ENCODE measurements around the gene TMEM169.

TMEM169 gene

GRCh38 chr2:216081012-216081411 is 707 bp upstream of the TMEM169 start:
- TF ChIP-seq, protein P1, sequence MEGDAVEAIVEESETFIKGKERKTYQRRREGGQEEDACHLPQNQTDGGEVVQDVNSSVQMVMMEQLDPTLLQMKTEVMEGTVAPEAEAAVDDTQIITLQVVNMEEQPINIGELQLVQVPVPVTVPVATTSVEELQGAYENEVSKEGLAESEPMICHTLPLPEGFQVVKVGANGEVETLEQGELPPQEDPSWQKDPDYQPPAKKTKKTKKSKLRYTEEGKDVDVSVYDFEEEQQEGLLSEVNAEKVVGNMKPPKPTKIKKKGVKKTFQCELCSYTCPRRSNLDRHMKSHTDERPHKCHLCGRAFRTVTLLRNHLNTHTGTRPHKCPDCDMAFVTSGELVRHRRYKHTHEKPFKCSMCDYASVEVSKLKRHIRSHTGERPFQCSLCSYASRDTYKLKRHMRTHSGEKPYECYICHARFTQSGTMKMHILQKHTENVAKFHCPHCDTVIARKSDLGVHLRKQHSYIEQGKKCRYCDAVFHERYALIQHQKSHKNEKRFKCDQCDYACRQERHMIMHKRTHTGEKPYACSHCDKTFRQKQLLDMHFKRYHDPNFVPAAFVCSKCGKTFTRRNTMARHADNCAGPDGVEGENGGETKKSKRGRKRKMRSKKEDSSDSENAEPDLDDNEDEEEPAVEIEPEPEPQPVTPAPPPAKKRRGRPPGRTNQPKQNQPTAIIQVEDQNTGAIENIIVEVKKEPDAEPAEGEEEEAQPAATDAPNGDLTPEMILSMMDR (conservative IDR thresholded peaks at IDR 0.05): no peak
- TF ChIP-seq ZFX (IDR thresholded peaks at IDR 0.05): no peak
- peak overlapping the region; percentile 73 for H3K27ac ChIP-seq

DNA sequence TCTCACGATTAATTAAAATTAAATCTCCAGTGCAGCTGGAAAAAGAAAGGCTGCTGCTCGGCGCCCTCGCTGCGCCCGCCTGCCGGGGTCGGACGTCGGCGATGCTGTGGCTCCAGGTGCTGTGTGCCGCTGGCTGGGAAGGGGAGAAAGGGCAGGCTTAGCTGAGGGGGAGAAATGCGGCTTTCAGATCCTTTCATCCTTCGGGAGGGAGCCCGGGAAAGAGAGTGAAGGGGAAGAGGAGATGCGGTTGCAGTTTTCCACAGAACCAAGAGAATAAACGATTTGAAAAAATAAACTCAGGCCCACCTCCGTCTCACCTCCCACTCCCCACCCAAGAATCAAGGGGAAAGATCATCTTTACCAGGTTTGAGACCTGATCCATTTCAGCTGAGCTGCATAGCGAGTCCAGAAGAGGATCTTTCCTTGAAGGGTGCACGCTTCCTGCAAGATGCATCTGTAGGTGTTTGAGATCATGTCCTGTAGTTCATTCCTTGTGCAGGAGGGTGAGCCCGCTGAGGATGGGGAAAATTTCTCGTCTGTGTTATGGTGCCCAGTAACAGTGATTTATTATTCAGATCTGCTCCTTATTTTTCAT is 495 bp downstream of the TMEM169 start:
- H3K27ac ChIP-seq: peak overlapping the region; percentile 73; the same call in 1 of the 2 replicates
- TF ChIP-seq, protein P1 (conservative IDR thresholded peaks at IDR 0.05): no peak
- TF ChIP-seq ZFX (IDR thresholded peaks at IDR 0.05): no peak

DNA sequence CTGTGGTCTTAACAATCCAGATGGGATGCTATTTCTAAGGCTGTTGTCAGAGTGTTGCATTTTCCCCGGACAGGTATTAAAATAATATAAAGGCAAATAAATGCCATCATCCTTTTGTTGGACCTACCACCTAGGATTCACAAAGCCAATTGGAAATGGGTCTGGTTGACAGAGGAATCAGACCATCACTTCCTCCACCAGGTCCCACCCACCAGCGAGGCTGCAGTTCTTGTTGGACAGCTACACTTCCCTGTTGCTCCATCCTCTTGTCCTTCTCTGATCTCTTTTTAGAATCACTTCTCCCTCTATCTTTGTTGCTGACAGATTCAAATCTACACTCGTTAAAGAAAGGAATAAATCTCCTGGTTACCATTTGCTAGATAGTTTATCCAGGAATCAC is 1.1 kb downstream of the TMEM169 start:
- no peak overlapping the region for H3K27ac ChIP-seq
- TF ChIP-seq ZFX (IDR thresholded peaks at IDR 0.05): no peak
- TF ChIP-seq, protein P1 (conservative IDR thresholded peaks at IDR 0.05): no peak

- TF ChIP-seq ZFX (IDR thresholded peaks at IDR 0.05): no peak
- TF ChIP-seq, protein P1 (conservative IDR thresholded peaks at IDR 0.05): no peak
These were observed 2.0 kb downstream of the TMEM169 start for GRCh38 chr2:216083464-216084281.

DNA sequence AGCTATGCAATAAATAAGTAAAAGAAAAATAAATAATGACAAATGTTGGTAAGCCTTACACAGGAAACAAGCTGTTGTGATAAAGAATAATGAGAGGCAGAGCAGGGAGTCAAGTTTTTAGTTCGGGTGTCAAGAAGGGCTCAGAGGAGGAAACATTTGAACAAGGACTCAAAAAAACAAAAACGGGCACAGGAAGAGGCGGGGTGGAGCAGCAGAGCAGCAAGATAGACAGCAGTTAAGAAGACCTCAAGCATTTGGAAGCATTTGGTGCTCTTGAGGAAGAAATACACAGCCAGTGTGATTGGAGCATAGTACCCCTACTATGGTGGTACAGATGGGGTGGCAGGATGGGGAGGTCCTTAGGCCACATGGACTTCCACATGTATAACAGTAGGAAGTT is 2.8 kb downstream of the TMEM169 start:
- H3K27ac ChIP-seq: no peak overlapping the region
- TF ChIP-seq ZFX (IDR thresholded peaks at IDR 0.05): no peak
- TF ChIP-seq, protein P1 (conservative IDR thresholded peaks at IDR 0.05): no peak

More at GRCh38 chr2:216083464-216084281, 2.0 kb downstream of the TMEM169 start:
- H3K27ac ChIP-seq: no peak overlapping the region

DNA sequence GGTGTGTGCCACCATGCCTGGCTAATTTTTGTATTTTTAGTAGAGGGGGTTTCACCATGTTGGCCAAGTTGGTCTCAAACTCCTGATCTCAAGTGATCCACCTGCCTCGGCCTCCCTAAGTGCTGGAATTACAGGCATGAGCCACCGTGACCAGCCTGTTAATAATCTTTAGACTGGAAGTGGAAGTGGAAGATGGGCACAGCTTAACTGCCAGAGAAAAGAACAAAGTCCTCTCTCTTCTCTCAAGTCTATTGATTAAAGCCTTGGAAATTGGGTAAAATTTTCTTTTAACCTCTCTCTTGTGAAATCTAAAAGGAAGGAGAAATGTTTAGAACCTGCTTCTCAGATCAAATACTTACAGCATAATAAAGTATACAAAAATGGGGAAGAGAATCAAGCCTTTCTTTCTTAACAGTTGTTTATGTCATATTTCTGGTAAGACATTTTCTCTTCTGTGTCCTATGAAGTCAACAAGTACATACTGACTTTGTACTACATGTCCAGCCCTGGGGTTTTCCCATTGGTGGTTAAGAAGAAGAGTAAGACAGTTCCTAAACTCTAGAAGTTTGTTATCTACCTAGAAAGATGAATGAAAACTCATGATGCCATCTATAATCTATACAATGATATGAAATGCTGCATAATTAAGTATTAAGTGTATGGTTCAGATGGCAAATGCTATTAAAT is 4.6 kb downstream of the TMEM169 start:
- no peak for TF ChIP-seq ZFX (IDR thresholded peaks at IDR 0.05)
- TF ChIP-seq, protein P1 (conservative IDR thresholded peaks at IDR 0.05): no peak
- no peak overlapping the region for H3K27ac ChIP-seq

GRCh38 chr2:216090369-216090786 is 8.7 kb downstream of the TMEM169 start:
- TF ChIP-seq, protein P1 (conservative IDR thresholded peaks at IDR 0.05): no peak
- no peak for TF ChIP-seq ZFX (IDR thresholded peaks at IDR 0.05)
- no peak overlapping the region for H3K27ac ChIP-seq
